ENCODE measurements around the gene GPR156. TPM values are rescaled to one million over a fixed set of nuclear protein-coding genes. Genes with fewer than 3 reads are reported as not detected.

GPR156 gene
- total RNA-seq, 2 donors from 2014 or later: 1.1 to 1.2 TPM

- Histone ChIP-seq H3K4me3 (ENCODE audit: low read length) (no peak overlapping the region), H3K27ac (ENCODE audit: low read depth, low read length) (no peak overlapping the region), H3K36me3 (ENCODE audit: control insufficient read depth, insufficient read depth, low read length) (no peaks in the 10 kb centered on the region), H3K9ac (ENCODE audit: extremely low read depth, low read length, poor library complexity, severe bottlenecking) (no peak overlapping the region), H3K9me3 (ENCODE audit: control insufficient read depth, low read length) (no peaks in the 10 kb centered on the region), H3K27me3 (ENCODE audit: control insufficient read depth, insufficient read depth, low read length, poor library complexity, severe bottlenecking) (no peaks in the 10 kb centered on the region), H3K4me1 (ENCODE audit: control insufficient read depth, insufficient read depth, low read length) (no peaks in the 10 kb centered on the region)
- Mint-ChIP-seq H3K4me3 (no peak overlapping the region), H3K27ac (no peak overlapping the region), H3K36me3 (ENCODE audit: low read depth) (no peaks in the 10 kb centered on the region), H3K27me3 (ENCODE audit: insufficient read depth) (no peaks in the 10 kb centered on the region), H3K9me3 (no peaks in the 10 kb centered on the region), H3K4me1 (no peaks in the 10 kb centered on the region)
- no peak for TF ChIP-seq CTCF (conservative IDR thresholded peaks at IDR 0.05)
- no peak for DNase-seq
- 100% methylated on average over 1 of the region's 2 CpGs; no CpG with 5 or more reads in 1 of the 2 experiments for WGBS, 2 experiments (ENCODE audit: insufficient coverage in 1 of 2, insufficient read length in 1 of 2)
Observed at GRCh38 chr3:120202363-120202762, 82.7 kb downstream of the GPR156 start.

- DNase-seq: no peak
- no peaks in the 10 kb centered on the region for H3K9me3 Mint-ChIP-seq
- no peak overlapping the region for H3K27ac Mint-ChIP-seq
- H3K4me3 Mint-ChIP-seq: no peak overlapping the region
- Histone ChIP-seq H3K27ac (ENCODE audit: low read depth, low read length) (peak overlapping the region; percentile 76), H3K4me1 (ENCODE audit: control insufficient read depth, insufficient read depth, low read length) (no peaks in the 10 kb centered on the region), H3K27me3 (ENCODE audit: control insufficient read depth, insufficient read depth, low read length, poor library complexity, severe bottlenecking) (no peaks in the 10 kb centered on the region), H3K9ac (ENCODE audit: extremely low read depth, low read length, poor library complexity, severe bottlenecking) (no peak overlapping the region), H3K36me3 (ENCODE audit: control insufficient read depth, insufficient read depth, low read length) (no peaks in the 10 kb centered on the region), H3K4me3 (ENCODE audit: low read length) (no peak overlapping the region), H3K9me3 (ENCODE audit: control insufficient read depth, low read length) (no peaks in the 10 kb centered on the region)
- no peaks in the 10 kb centered on the region for H3K4me1 Mint-ChIP-seq
- no peaks in the 10 kb centered on the region for H3K27me3 Mint-ChIP-seq (ENCODE audit: insufficient read depth)
- H3K36me3 Mint-ChIP-seq (ENCODE audit: low read depth): no peaks in the 10 kb centered on the region
- TF ChIP-seq CTCF (conservative IDR thresholded peaks at IDR 0.05): no peak
- WGBS, 2 experiments (ENCODE audit: insufficient coverage in 1 of 2, insufficient read length in 1 of 2): 88 to 94% methylated on average over 6 of the region's 6 CpGs
Observed at GRCh38 chr3:120200493-120201235, 84.4 kb downstream of the GPR156 start.

- no peaks in the 10 kb centered on the region for H3K36me3 Mint-ChIP-seq (ENCODE audit: low read depth)
- no peak overlapping the region for H3K27ac Mint-ChIP-seq
- no peak overlapping the region for H3K9ac ChIP-seq (ENCODE audit: extremely low read depth, low read length, poor library complexity, severe bottlenecking)
- no peak for DNase-seq
- no peak overlapping the region for H3K27ac ChIP-seq (ENCODE audit: low read depth, low read length)
- no peaks in the 10 kb centered on the region for H3K27me3 Mint-ChIP-seq (ENCODE audit: insufficient read depth)
- no peaks in the 10 kb centered on the region for H3K36me3 ChIP-seq (ENCODE audit: control insufficient read depth, insufficient read depth, low read length)
- H3K4me1 Mint-ChIP-seq: no peaks in the 10 kb centered on the region
- no peaks in the 10 kb centered on the region for H3K9me3 Mint-ChIP-seq
- 89 to 93% methylated on average over 3 of the region's 3 CpGs for WGBS, 2 experiments (ENCODE audit: insufficient coverage in 1 of 2, insufficient read length in 1 of 2)
- no peaks in the 10 kb centered on the region for H3K4me1 ChIP-seq (ENCODE audit: control insufficient read depth, insufficient read depth, low read length)
- H3K4me3 Mint-ChIP-seq: no peak overlapping the region
- peak; percentile 45 for TF ChIP-seq CTCF (conservative IDR thresholded peaks at IDR 0.05)
- H3K27me3 ChIP-seq (ENCODE audit: control insufficient read depth, insufficient read depth, low read length, poor library complexity, severe bottlenecking): no peaks in the 10 kb centered on the region
- no peaks in the 10 kb centered on the region for H3K9me3 ChIP-seq (ENCODE audit: control insufficient read depth, low read length)
- H3K4me3 ChIP-seq (ENCODE audit: low read length): no peak overlapping the region
Observed at GRCh38 chr3:120198305-120198878, 86.6 kb downstream of the GPR156 start.

All from endodermal cell (in vitro differentiated cells).